Stimulated activated CD8-positive, alpha-beta memory T cell treated with anti-CD3 and anti-CD28 coated beads, Interleukin-4, amount 100 ng/mL, for 1 hour (primary cell): ENCODE measurements around the gene MCMBP.
"Not testable (repeated sequence)": the region's sequence is repeated elsewhere in the genome, so short reads cannot be mapped to it uniquely, and the experiment has no call there.

ENCODE experiments used
- DNase-seq, 2 donors: peaks; one replicate each; pipeline ENCODE4 v3.0.0-alpha.2; 2020; ENCODE audit warnings: low read depth in 2 of 2, low spot score in 1 of 2

Gene MCMBP, protein sequence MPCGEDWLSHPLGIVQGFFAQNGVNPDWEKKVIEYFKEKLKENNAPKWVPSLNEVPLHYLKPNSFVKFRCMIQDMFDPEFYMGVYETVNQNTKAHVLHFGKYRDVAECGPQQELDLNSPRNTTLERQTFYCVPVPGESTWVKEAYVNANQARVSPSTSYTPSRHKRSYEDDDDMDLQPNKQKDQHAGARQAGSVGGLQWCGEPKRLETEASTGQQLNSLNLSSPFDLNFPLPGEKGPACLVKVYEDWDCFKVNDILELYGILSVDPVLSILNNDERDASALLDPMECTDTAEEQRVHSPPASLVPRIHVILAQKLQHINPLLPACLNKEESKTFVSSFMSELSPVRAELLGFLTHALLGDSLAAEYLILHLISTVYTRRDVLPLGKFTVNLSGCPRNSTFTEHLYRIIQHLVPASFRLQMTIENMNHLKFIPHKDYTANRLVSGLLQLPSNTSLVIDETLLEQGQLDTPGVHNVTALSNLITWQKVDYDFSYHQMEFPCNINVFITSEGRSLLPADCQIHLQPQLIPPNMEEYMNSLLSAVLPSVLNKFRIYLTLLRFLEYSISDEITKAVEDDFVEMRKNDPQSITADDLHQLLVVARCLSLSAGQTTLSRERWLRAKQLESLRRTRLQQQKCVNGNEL

DNA sequence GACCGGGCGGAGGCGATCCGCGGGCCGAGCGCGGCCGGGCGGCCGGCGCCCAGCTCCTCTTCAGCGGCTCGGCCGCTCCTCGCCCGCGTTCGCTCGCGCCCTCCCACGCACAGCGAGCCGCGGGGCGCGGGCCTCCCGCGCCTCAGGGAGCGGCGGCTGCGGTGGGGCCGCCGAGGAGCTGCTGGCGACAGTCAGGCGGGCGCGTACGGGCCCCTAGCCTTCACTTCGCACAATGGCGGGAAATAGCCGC, at the start of gene MCMBP:
MCMBP (minus strand) TSS at position 234 of the 250 bp plus-strand sequence. CDS start 259 bp downstream, outside the sequence.
- DNase-seq: no peak

DNA sequence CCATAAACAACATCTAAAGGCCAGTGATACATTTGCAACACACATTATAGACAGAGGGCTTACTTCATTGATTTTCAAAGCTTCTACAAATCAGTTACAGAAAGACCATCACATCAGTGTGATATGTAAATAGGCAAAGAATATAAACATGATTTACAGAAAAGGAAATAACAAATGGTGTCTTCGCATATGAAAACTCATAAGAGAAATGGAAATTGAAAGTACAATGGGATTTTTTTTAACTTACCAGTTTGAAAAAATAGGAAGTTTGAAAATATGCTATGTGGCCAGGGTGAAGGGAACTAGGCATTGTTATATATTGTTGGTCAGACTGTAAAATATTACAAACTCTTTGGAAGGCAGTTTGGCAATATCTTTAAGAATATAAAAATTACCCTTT, 47.2 kb upstream of the MCMBP start:
- no peak for DNase-seq

DNA sequence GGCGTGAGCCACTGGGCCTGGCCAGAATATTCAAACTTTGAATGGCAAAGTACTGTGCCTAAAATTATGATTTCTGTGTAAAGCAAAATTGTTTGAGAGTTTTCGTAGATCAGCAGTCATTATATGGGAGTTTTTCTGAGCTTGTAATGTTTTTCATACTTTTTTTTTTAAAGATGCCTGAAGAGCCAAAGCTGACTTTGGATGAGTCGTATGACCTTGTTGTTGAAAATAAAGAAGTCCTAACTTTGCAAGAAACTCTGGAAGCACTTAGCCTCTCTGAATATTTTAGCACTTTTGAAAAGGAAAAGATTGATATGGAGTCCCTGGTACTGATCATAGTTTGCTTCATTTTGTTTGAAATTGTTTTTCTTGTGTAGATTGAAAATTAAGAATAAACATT, 46.6 kb upstream of the MCMBP start:
- DNase-seq: no peak

DNA sequence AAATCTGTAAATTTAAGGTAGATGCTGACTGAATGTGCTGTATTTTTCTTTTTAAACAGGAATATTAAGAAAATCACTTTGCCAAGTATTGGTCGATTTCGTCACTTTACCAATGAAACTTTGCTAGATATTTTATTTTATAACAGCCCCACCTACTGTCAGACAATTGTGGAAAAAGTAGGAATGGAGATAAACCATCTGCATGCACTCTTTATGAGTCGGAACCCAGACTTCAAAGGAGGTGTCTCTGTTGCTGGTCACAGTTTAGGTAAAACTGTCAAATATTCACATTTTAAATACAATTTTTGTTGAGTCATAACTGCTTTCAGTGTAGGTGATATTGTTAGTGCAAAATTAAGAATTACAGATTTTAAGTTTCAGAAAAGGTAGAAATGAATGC, 45.1 kb upstream of the MCMBP start:
- DNase-seq: no peak

DNA sequence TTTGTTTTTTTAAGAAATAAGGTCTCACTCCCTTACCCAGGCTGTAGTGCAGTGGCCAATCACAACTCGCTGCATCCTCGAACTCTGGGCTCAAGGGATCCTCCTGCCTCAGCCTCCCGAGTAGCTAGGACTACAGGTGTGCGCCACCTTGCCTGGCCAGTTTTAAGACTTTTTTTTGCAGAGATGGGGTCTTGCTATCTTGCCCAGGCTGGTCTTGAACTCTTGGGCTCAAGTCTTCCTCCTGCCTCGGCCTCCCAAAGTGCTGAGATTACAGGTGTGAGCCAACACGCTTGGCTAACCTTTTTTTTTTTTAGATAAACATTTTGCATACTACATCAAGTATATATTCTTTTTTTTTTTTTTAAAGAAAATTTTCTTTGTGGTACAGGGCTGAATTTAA, 38.0 kb upstream of the MCMBP start:
- DNase-seq: no peak

DNA sequence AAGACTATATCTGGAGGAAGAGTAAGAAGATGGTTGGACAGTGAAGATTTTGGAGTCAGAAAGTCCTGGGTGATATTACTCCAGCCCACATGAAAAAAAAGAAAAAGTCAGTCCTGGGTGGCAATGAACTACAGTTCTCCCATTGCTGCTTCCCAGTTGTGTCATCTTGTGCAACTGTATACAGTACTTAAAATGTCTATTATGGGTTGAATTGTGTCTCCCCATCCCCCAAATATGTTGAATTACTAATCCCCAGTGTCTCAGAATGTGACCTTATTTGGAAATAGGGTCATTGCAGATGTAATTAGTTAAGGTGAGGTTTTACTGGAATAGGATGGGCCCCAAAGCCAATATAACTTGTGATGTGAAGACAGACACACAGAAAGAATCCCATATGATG, 35.5 kb upstream of the MCMBP start:
- no peak for DNase-seq

DNA sequence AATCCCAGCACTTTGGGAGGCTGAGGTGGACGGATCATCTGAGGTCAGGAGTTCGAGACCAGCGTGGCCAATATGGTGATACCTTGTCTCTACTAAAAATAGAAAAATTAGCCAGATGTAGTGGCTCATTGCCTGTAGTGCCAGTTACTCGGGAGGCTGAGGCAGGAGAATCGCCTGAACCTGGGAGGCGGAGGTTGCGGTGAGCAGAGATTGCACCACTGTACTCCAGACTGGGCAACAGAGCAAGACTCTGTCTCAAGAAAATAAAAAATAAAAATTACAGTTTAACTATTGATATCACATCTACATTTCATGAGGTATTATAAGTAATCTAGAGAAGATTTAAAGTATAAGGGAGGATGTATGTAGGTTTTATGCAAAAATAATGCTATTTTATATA, 35.1 kb upstream of the MCMBP start:
- not testable (repeated sequence) for DNase-seq

DNA sequence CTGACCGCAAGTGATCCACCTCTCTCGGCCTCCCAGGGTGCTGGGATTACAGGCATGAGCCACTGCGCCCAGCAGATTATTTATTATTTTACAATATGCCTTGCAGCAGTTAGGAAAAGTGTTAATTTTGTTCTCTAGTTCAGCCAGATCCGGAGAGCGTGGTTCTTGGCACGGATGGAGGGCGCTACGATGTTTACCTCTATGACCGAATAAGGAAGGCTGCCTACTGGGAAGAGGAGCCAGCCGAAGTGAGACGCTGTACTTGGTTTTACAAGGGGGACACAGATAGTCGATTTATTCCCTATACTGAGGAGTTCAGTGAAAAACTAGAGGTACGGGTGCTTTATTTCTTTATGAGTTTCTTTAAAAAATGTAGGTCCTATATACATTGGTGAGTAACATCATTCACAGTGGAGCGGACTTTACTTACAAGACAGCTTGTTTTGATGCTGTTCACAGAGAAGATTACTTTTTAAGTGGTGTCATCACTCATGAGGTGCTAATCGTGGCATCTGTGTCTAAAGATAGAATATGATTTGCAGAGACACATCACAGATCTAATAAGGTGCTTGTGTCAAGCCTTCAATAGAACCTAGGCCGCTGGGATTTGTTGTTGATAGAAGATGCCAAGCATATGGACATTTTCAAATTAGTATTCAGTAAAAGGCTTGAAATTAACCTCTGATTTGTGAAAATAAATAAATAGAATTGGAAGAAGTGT, 31.5 kb upstream of the MCMBP start:
- DNase-seq: no peak

DNA sequence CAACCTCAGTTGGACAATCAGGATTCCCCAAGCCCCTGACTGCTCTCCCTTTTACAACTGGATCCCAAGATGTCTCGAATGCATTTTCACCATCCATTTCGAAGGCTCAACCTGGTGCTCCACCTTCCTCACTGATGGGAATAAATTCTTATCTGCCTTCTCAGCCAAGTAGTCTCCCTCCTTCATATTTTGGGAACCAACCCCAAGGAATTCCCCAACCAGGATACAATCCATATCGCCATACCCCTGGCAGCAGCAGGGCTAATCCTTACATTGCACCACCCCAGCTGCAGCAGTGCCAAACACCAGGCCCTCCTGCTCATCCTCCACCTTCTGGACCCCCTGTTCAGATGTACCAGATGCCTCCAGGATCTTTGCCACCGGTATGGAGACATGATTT, 25.9 kb upstream of the MCMBP start:
- DNase-seq: no peak

DNA sequence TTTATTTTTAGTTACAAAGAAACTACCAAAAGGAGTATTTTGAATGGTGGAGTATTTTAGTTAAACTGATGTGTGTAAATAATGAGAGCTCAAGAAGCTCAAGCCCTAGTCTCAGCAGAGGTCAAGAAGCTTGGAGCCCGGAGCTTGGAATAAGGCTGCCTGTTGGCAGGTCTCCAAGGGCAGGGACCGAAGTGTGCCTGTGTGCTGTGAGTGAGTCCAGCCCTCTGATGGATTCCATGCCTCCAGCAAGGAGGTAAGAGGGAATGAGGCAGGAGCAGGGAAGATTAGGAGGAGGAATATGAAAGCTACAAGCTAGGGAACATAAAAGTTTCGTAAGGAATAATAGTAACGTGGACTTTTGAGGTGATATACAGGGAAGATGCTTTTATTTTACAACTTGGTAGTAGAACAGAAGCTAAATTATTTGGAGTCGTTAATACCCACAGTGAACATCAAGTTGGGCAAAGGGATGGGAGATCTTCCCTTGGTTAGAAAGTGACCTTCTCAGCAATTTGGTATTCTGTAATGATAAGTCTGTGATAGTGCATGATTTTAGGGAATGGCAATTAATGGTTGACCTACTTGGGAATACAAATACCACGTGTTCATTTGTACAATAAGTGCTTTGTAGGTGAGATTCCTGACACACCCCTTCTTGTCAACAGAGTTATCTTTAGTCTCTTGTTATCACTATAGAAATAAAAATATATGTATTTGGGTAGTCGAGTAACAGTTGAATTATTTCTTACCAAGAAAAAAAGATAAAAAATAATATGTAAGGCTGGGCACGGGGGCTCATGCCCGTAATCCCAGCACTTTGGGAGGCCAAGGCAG, 24.5 kb upstream of the MCMBP start:
- no peak for DNase-seq

DNA sequence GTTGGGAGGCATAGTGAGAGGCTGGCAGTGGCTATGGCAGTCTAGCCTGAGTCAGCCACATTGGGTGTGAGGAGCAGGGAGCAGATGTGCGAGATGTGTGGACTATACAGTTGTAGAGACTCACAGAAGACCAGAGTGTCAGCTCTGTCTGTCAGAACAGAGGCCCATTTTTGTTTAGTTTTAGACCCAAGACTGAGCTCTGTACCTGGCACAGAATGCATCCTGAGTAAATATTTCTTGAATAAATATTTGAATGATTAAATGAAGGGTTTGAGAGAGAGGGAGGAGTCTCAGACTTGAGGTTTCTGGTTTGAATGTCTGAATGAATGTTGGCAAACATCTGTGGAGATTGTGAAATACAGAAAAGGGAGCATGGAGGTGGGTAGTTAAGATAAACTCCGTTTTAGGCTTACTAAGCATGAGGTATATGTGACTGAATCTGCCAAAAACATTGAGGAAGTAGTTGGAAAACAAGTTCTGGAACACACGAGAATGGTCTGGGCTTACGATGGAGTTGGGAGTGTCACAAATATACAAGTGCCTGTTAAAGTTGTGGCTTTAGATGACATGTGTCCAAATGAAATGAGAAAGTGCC, 23.5 kb upstream of the MCMBP start:
- no peak for DNase-seq

DNA sequence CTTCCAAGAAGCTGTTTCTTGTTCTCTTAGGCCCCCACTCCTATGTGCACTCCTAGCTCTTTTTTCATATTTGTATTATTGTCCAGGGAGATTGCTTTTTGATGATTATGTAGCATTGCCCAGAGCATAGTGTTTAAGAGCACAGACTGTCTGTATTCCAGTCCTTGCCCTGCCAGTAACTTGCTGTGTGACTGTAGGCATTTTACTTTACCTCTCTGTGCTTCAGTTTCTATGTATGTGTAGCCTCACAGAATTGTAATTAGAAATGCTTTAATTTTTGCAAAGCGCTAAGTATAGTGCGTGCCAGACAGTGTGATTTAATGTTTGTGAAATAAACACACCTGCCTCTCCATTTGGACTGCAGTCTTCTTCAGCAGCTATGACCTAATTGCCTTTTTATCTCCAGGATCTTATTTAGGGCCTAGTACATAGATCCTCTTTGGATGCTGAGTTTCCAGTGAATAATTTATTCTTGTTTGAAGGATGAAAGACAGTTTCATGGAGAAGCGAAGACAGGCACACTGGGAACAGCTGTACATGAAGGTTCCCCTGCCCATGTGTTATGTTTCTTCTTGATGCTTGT, 21.3 kb upstream of the MCMBP start:
- no peak for DNase-seq

DNA sequence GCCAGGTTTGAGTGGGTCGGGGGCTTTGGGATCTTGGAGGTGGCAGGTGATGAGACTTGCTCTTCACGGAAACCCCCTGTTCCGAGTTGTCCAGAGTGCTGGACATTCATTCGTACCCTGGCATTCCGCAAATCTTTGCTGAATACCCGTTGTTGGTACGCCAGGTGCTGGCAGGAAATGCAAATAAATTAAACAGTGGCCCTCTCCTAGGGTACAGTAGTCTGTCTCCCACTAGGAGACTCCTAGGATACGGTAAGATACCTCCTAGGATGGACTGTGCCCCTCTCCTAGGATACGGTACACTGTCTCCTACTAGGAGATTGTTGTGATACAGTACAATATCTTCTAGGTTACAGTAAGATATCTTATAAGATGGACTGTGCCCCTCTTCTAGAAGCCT, 20.4 kb upstream of the MCMBP start:
- DNase-seq: no peak

DNA sequence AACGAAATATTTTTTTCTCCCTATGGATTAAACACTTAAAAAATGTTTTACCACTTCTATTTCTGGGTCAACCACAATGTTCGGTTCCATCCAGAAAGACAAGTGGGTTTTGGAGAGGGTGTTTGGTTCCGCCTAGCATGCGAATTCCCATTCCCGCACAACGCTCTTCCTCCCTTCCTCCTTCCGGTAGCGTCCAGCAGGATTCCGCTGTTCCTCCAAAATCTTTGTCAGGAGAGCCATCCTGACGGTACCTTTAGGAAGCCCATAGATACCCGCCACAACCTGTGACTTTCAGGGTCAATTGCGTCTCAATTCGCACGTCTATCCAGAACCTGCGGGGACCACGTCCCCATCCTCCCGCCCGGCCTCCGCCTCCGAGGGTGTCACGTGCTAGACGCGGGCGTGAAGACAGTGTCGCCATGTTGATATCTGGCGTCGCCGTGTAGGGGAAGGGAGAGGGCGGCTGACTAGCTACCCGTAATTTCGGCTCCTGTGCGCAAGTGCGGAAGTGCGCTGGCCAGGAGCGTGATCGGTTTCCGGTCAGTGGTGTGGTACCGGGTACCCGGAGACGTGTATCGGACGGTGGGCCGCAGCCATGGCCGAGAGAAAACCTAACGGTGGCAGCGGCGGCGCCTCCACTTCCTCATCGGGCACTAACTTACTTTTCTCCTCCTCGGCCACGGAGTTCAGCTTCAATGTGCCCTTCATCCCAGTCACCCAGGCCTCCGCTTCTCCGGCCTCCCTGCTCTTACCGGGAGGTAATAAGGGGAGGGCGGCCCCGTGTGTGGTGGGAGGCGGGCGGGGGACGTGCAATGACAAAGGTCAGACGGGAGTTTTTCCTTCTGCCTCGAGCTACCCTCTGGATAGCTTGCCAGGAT, 19.8 kb upstream of the MCMBP start, which contains the start of gene SEC23IP:
SEC23IP (plus strand) TSS at position 543 of the 878 bp plus-strand sequence; CDS start at position 596, 53 bp downstream.
- DNase-seq: peak; percentile 69 to 82

DNA sequence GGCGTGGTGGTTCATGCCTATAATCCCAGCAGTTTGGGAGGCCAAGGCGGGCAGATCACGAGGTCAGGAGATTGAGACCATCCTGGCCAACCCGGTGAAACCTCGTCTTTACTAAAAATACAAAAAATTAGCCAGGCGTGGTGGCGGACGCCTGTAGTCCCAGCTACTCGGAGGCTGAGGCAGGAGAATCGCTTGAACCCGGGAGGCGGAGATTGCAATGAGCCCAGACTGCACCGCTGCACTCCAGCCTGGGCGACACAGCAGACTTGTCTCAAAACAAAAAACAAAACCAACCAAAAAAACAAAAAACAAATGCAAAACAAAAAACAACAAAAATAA, 19.2 kb upstream of the MCMBP start:
- DNase-seq: not testable (repeated sequence)

DNA sequence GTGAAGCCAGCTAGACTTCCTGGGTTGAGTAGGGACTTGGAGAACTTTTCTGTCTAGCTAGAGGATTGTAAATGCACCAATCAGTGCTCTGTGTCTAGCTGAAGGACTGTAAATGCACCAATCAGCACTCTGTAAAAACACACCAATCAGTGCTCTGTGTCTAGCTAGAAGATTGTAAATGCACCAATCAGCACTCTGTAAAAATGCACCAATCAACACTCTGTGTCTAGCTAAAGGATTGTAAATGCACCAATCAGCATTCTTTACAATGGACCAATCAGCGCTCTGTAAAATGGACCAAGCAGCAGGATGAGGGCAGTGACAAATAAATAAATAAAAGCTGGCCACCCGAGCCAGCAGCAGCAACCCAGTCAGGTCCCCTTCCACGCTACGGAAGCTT, 17.7 kb upstream of the MCMBP start:
- DNase-seq: not testable (repeated sequence)

DNA sequence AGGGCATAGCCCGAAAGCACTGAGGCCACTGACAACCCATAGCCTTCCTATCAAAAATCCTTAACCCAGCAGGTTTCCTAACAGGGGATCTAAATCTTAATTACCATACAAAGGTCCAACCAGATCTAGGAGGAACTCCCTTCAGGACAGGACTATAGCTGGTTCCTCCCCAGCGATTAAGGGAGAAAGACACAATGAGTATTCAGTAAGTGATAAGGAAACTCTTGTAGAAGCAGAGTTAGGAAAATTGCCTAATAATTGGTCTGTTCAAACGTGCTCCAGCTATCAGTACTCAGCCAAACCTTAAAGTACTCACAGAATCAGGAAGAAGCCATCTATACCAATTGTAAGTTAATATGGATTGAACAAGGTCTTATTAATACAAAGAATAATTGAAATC, 16.6 kb upstream of the MCMBP start:
- DNase-seq: not testable (repeated sequence)

DNA sequence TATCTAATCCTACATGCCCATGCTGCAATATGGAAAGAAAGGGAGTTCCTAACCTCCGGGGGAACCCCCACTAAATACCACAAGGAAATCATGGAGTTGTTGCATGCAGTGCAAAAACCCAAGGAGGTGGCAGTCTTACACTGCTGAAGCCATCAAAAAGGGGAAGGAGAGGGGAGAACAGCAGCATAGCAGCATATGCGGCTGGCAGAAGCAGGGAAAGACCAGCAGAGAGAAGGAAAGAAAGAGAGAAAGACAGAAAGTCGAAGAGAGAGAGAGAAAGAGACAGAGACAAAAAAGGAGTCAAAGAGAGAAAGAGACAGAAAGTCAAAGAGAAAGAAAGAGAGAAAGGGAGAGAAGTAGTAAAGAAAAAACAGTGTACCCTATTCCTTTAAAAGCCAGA, 16.1 kb upstream of the MCMBP start:
- DNase-seq: not testable (repeated sequence)

DNA sequence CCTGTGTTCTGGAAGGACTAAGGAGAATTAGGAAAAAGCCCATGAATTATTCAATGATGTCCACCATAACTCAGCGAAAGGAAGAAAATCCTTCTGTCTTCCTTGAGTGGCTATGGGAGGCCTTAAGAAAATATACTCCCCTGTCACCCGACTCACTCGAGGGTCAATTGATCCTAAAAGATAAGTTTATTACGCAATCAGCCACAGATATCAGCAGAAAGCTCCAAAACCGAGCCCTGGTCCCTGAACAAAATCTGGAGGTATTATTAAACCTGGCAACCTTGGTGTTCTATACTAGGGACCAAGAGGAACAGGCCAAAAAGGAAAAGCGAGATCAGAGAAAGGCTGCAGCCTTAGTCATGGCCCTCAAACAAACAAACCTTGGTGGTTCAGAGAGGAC, 13.4 kb upstream of the MCMBP start:
- not testable (repeated sequence) for DNase-seq
